Measurements from ENCODE around the gene ADGRA1. TPM values are rescaled to one million over a fixed set of nuclear protein-coding genes. Genes with fewer than 3 reads are reported as not detected.

The ADGRA1 gene, protein sequence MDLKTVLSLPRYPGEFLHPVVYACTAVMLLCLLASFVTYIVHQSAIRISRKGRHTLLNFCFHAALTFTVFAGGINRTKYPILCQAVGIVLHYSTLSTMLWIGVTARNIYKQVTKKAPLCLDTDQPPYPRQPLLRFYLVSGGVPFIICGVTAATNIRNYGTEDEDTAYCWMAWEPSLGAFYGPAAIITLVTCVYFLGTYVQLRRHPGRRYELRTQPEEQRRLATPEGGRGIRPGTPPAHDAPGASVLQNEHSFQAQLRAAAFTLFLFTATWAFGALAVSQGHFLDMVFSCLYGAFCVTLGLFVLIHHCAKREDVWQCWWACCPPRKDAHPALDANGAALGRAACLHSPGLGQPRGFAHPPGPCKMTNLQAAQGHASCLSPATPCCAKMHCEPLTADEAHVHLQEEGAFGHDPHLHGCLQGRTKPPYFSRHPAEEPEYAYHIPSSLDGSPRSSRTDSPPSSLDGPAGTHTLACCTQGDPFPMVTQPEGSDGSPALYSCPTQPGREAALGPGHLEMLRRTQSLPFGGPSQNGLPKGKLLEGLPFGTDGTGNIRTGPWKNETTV
- total RNA-seq (not detected), polyA plus RNA-seq (not detected)

DNA sequence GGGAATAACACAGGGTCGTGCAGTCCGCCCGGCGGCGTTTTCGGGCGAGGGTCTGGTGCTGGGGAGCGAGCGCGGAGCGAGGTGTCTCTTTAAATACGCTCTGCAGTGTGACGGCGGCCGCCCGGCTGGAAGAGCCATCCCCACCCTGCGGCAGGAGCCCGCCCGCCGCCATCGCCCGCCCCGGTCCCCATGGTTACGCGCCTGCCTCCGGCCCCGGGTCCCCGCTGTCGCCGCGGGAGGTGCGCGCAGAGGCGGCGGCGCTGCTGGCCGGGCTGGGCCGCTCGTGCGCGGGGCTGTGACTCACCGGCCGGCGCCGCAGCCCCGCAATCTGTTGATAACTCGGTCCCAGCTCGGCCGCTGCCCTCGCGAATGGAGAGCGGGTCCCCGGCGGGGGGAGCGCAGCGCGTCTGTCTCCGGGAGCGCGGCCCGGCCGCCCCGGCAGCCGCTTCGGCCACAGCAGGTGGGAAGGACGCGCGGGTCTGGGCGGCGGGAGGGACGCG is at the start of gene ADGRA1:
TSS of gene ADGRA1 (plus strand) at position 246 of the 500 bp plus-strand sequence. CDS start 986 bp downstream, outside the sequence.
- Mint-ChIP-seq H3K27ac (no peak within 1 kb of the TSS), H3K4me3 (no peak within 1 kb of the TSS), H3K4me1 (peaks cover 0 to 2% (median 0%) of the 10 kb centered on the region in 3 donors), H3K9me3 (no peaks in the 10 kb centered on the region), H3K36me3 (no peaks in the 10 kb centered on the region), H3K27me3 (peaks cover 11 to 23% of the 10 kb centered on the region in 2 donors)
- Histone ChIP-seq H3K36me3 (ENCODE audit: insufficient read depth, low read length) (no peaks in the 10 kb centered on the region), H3K27me3 (ENCODE audit: insufficient read depth, low read length, poor library complexity, severe bottlenecking) (no peaks in the 10 kb centered on the region), H3K4me3 (ENCODE audit: low read length) (no peak within 1 kb of the TSS), H3K4me1 (ENCODE audit: insufficient read depth, low read length) (no peaks in the 10 kb centered on the region), H3K27ac (ENCODE audit: low read depth, low read length) (no peak within 1 kb of the TSS), H3K9me3 (ENCODE audit: low read length) (no peaks in the 10 kb centered on the region)
- ChIA-PET CTCF (no interaction called here), POLR2A (no interaction called here)
- DNase-seq: no peak

DNA sequence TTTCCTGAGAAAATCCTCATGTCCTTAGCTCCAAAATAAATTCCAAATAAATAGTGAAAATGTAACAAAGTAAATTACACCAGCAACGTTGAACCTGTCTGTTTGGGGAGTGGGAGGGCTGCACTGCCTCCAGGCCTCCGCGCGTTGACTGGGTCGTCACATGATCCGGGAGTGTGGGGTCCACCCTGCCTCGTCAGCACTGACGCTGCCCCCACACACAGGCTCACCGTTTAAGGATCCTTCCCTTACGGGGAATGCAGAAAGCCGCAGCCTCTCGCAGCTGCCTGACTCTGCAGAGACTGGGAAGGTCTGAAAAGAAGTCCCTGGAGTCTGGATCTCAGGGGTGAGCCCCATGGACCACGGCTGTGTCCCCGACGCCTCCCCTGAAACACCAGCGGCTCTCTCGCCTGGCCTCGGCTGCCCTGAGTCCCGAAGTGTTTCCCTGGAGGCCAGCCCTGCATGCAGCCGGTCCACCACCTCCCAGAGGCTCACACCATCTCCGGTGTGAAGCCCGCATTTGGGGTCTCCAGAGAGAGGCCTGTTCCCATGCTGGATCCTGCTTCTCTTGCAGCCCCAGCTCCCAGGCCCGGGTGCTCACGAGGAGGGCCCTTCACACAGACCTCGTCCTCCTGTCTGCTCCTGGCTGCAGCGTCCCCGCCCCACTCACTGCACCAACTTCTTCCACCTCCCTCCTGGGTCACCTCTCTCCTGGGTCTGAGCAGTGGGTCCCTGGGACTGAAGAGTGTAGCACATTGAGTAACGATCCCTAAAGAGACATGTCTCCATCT is 49.5 kb upstream of the ADGRA1 start:
- no peaks in the 10 kb centered on the region for H3K27me3 ChIP-seq (ENCODE audit: insufficient read depth, low read length, poor library complexity, severe bottlenecking)
- H3K4me1 ChIP-seq (ENCODE audit: insufficient read depth, low read length): no peaks in the 10 kb centered on the region
- Mint-ChIP-seq H3K27ac (no peak overlapping the region), H3K27me3 (peaks cover 2 to 3% of the 10 kb centered on the region in 2 donors), H3K36me3 (no peaks in the 10 kb centered on the region), H3K4me3 (no peak overlapping the region), H3K4me1 (no peaks in the 10 kb centered on the region), H3K9me3 (no peaks in the 10 kb centered on the region)
- ChIA-PET POLR2A (no interaction called here), CTCF (no interaction called here)
- no peaks in the 10 kb centered on the region for H3K36me3 ChIP-seq (ENCODE audit: insufficient read depth, low read length)
- no peaks in the 10 kb centered on the region for H3K9me3 ChIP-seq (ENCODE audit: low read length)
- H3K27ac ChIP-seq (ENCODE audit: low read depth, low read length): no peak overlapping the region
- no peak overlapping the region for H3K4me3 ChIP-seq (ENCODE audit: low read length)
- DNase-seq: no peak

DNA sequence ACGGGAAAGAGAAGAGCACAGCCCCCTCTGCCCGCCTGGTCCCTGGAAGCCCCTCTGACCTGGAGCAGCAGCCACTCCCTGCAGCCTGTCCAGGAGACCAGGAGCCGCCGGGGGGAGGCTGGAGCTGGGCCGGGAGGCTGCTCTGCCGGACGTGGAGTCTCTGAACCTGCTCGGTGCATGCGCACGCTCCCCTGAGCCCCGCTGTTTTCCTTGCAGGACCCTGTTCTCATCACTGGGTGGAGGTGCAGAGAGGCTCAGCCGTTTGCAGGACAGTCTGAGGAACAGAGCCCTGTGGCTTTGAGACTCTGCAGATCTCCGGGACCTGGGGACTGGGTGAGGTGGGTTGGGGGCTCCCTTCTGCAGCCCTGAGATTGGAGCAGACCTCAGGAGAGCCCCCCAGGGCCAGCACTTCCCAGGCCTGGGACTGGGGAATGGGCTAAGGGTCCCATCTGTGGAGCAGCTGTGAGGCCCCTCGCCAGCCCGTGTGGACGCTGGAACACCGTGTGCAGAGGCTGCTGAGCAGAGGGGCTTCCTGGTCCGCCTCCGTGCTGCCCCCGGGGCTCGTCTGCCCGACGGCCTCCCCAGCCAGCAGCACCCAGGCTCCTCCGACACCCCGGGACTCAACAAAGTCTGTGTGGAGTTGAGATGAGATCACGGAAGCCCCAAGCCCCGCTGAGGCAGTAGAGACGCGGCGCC is 48.5 kb upstream of the ADGRA1 start:
- Histone ChIP-seq H3K4me3 (ENCODE audit: low read length) (no peak overlapping the region), H3K9me3 (ENCODE audit: low read length) (no peaks in the 10 kb centered on the region), H3K4me1 (ENCODE audit: insufficient read depth, low read length) (no peaks in the 10 kb centered on the region), H3K27me3 (ENCODE audit: insufficient read depth, low read length, poor library complexity, severe bottlenecking) (no peaks in the 10 kb centered on the region), H3K36me3 (ENCODE audit: insufficient read depth, low read length) (no peaks in the 10 kb centered on the region), H3K27ac (ENCODE audit: low read depth, low read length) (no peak overlapping the region)
- POLR2A ChIA-PET: no interaction called here
- H3K4me1 Mint-ChIP-seq: no peaks in the 10 kb centered on the region
- H3K4me3 Mint-ChIP-seq: no peak overlapping the region
- CTCF ChIA-PET: no interaction called here
- no peak overlapping the region for H3K27ac Mint-ChIP-seq
- H3K36me3 Mint-ChIP-seq: no peaks in the 10 kb centered on the region
- peaks cover 2 to 3% of the 10 kb centered on the region in 2 donors for H3K27me3 Mint-ChIP-seq
- no peaks in the 10 kb centered on the region for H3K9me3 Mint-ChIP-seq
- DNase-seq: no peak

DNA sequence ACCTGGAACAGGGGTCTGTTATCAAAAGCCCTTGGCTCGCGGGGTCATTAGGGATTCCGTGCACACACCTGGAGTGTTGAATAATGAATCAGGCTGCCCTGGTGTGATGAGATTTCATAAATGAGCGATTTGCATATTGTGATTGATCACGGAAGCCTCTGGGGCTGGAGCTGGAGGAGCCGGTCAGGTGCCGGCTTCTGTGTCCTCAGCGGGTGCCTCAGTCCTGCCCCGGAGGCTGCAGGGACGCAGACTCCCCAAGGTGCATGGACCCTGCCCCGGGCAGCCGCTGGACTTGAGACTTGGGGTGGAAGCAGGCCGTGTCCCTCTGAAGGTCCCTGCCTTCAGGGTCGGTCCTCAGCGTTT is 47.9 kb upstream of the ADGRA1 start:
- Histone ChIP-seq H3K27me3 (ENCODE audit: insufficient read depth, low read length, poor library complexity, severe bottlenecking) (no peaks in the 10 kb centered on the region), H3K9me3 (ENCODE audit: low read length) (no peaks in the 10 kb centered on the region), H3K27ac (ENCODE audit: low read depth, low read length) (no peak overlapping the region), H3K4me3 (ENCODE audit: low read length) (no peak overlapping the region), H3K4me1 (ENCODE audit: insufficient read depth, low read length) (no peaks in the 10 kb centered on the region), H3K36me3 (ENCODE audit: insufficient read depth, low read length) (no peaks in the 10 kb centered on the region)
- Mint-ChIP-seq H3K27ac (no peak overlapping the region), H3K9me3 (no peaks in the 10 kb centered on the region), H3K4me3 (no peak overlapping the region), H3K27me3 (peaks cover 2 to 3% of the 10 kb centered on the region in 2 donors), H3K4me1 (no peaks in the 10 kb centered on the region), H3K36me3 (no peaks in the 10 kb centered on the region)
- ChIA-PET POLR2A (no interaction called here), CTCF (no interaction called here)
- DNase-seq: no peak

DNA sequence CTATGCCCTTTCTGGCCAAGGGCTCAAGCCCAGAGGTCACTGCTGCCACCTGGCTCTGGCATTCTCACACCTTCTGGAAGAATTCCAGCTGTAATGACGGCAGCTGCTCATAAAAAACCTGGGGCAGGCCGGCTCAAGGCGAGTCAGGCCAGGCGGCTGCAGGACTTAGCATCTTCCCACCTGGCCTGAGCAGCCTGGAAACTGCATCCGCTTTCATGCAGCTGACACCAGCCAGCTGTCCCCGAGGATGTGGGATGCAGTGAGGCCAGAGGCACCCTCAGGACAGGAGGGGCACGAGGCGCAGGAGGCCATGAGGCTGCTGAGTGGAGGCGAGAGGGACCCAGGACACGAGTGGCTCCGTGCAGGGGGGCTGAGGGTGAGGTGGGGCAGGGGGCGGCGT is 47.5 kb upstream of the ADGRA1 start:
- no peaks in the 10 kb centered on the region for H3K36me3 ChIP-seq (ENCODE audit: insufficient read depth, low read length)
- Mint-ChIP-seq H3K9me3 (no peaks in the 10 kb centered on the region), H3K4me3 (no peak overlapping the region), H3K27ac (no peak overlapping the region), H3K36me3 (no peaks in the 10 kb centered on the region), H3K4me1 (no peaks in the 10 kb centered on the region), H3K27me3 (peaks cover 2 to 3% of the 10 kb centered on the region in 2 donors)
- H3K27me3 ChIP-seq (ENCODE audit: insufficient read depth, low read length, poor library complexity, severe bottlenecking): no peaks in the 10 kb centered on the region
- ChIA-PET POLR2A (no interaction called here), CTCF (no interaction called here)
- no peaks in the 10 kb centered on the region for H3K4me1 ChIP-seq (ENCODE audit: insufficient read depth, low read length)
- H3K4me3 ChIP-seq (ENCODE audit: low read length): no peak overlapping the region
- H3K27ac ChIP-seq (ENCODE audit: low read depth, low read length): no peak overlapping the region
- DNase-seq: no peak
- H3K9me3 ChIP-seq (ENCODE audit: low read length): no peaks in the 10 kb centered on the region

DNA sequence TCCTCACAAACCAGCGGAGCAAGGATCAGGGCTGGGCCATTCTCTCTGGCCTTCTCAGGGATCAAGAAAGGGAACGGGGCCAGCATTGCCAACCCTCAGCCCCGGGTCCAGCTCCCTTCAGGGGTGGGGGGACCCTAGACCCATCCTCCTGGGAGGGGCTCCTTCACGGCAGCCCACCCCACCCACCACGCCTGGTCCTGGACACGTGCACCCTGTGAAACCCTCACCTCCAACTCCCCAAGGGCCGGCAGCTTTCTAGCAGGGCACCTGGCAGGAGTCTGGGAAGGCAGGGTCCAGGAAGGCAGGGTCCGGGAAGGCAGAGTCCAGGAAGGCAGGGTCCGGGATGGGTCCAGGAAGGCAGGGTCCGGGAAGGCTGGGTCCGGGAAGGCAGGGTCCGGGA is 46.6 kb upstream of the ADGRA1 start:
- no peak overlapping the region for H3K4me3 ChIP-seq (ENCODE audit: low read length)
- no peak overlapping the region for H3K27ac ChIP-seq (ENCODE audit: low read depth, low read length)
- Mint-ChIP-seq H3K27me3 (peaks cover 0 to 3% of the 10 kb centered on the region in 2 donors), H3K9me3 (no peaks in the 10 kb centered on the region), H3K4me3 (no peak overlapping the region), H3K4me1 (no peaks in the 10 kb centered on the region), H3K27ac (no peak overlapping the region), H3K36me3 (no peaks in the 10 kb centered on the region)
- CTCF ChIA-PET: no interaction called here
- POLR2A ChIA-PET: no interaction called here
- H3K36me3 ChIP-seq (ENCODE audit: insufficient read depth, low read length): no peaks in the 10 kb centered on the region
- no peak for DNase-seq
- H3K9me3 ChIP-seq (ENCODE audit: low read length): no peaks in the 10 kb centered on the region
- H3K4me1 ChIP-seq (ENCODE audit: insufficient read depth, low read length): no peaks in the 10 kb centered on the region
- no peaks in the 10 kb centered on the region for H3K27me3 ChIP-seq (ENCODE audit: insufficient read depth, low read length, poor library complexity, severe bottlenecking)

DNA sequence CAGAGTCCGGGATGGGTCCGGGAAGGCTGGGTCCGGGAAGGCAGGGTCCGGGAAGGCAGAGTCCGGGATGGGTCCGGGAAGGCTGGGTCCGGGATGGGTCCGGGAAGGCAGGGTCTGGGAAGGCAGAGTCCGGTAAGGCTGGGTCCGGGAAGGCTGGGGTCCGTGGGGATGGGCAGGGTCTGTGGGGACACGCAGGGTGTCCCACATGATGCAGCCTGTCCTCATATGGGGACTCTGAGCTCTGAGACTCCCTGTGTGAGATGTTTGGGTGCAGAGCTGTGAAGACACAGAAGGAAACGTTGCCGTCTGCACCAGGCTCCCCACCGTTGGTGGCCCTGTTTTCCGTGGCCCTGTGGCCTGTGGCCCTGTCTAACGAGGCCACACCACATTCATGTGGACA is 45.7 kb upstream of the ADGRA1 start:
- Histone ChIP-seq H3K27ac (ENCODE audit: low read depth, low read length) (no peak overlapping the region), H3K4me1 (ENCODE audit: insufficient read depth, low read length) (no peaks in the 10 kb centered on the region), H3K27me3 (ENCODE audit: insufficient read depth, low read length, poor library complexity, severe bottlenecking) (no peaks in the 10 kb centered on the region), H3K36me3 (ENCODE audit: insufficient read depth, low read length) (no peaks in the 10 kb centered on the region), H3K9me3 (ENCODE audit: low read length) (no peaks in the 10 kb centered on the region), H3K4me3 (ENCODE audit: low read length) (no peak overlapping the region)
- ChIA-PET CTCF (no interaction called here), POLR2A (no interaction called here)
- Mint-ChIP-seq H3K27me3 (peaks cover 0 to 3% of the 10 kb centered on the region in 2 donors), H3K9me3 (no peaks in the 10 kb centered on the region), H3K36me3 (no peaks in the 10 kb centered on the region), H3K4me1 (no peaks in the 10 kb centered on the region), H3K4me3 (no peak overlapping the region), H3K27ac (no peak overlapping the region)
- DNase-seq: no peak

DNA sequence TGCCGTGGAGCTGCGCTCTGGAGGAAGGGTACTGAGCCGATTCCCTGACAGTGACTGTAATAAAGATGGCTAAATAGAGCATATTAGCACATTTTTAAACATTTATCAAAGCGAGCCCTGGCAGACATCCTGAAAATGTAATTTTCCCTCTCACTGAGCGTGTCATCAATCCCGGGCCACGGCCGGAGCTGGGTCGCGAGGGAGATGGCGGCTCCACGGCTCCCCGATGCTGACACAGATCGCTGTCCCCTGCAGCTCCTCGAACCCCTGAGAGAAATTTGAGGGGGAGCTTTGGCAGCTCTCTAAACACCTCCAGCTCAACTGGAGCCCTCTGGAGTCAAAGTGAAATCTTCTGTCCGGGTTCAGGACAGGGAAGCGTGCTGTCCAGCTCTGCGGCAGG is 44.9 kb upstream of the ADGRA1 start:
- no peak for DNase-seq
- H3K36me3 Mint-ChIP-seq: no peaks in the 10 kb centered on the region
- no peak overlapping the region for H3K27ac Mint-ChIP-seq
- no peaks in the 10 kb centered on the region for H3K4me1 Mint-ChIP-seq
- Histone ChIP-seq H3K36me3 (ENCODE audit: insufficient read depth, low read length) (no peaks in the 10 kb centered on the region), H3K9me3 (ENCODE audit: low read length) (no peaks in the 10 kb centered on the region), H3K4me3 (ENCODE audit: low read length) (no peak overlapping the region), H3K27ac (ENCODE audit: low read depth, low read length) (no peak overlapping the region), H3K27me3 (ENCODE audit: insufficient read depth, low read length, poor library complexity, severe bottlenecking) (no peaks in the 10 kb centered on the region), H3K4me1 (ENCODE audit: insufficient read depth, low read length) (no peaks in the 10 kb centered on the region)
- POLR2A ChIA-PET: no interaction called here
- H3K27me3 Mint-ChIP-seq: peaks cover 0 to 4% of the 10 kb centered on the region in 2 donors
- CTCF ChIA-PET: no interaction called here
- H3K9me3 Mint-ChIP-seq: no peaks in the 10 kb centered on the region
- H3K4me3 Mint-ChIP-seq: no peak overlapping the region
